NCI-H526 (cell line): ENCODE measurements around the gene CDV3.
A peak's percentile ranks its signal among the peaks of the same experiment; 100 is the strongest.
"Not testable (repeated sequence)": the region's sequence is repeated elsewhere in the genome, so short reads cannot be mapped to it uniquely, and the experiment has no call there.

Experiments
- DNase-seq, 2 experiments: peaks; one replicate each; lab custom pipeline; 2025; lab: John Stamatoyannopoulos, UW

The CDV3 gene, protein sequence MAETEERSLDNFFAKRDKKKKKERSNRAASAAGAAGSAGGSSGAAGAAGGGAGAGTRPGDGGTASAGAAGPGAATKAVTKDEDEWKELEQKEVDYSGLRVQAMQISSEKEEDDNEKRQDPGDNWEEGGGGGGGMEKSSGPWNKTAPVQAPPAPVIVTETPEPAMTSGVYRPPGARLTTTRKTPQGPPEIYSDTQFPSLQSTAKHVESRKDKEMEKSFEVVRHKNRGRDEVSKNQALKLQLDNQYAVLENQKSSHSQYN

DNA sequence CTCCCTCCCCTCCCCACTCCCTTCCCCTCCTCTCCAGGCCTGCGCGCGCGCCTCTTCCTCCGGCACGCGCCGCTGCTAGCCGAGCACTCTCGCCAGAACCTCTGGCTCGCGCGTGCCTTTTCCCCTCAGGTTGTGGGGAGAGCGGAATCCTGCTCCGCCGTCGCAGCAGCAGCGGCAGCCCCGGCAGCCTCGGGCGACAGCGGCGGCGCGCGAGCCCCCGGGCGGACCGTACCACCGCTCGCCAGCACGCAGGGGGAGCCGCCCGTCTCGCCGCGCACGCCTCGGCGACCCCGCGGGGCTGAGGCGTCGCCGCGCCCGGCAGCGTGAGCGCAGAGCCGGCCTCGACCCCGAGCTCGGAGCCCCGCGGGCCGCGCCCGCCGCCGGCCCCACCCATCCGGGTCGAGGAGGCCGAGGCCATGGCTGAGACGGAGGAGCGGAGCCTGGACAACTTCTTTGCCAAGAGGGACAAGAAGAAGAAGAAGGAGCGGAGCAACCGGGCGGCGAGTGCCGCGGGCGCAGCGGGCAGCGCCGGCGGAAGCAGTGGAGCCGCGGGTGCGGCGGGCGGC is at the start of gene CDV3:
CDV3 (plus strand) TSS at position 58 of the 566 bp plus-strand sequence; CDS start at position 417, 359 bp downstream.
- no peak for DNase-seq

DNA sequence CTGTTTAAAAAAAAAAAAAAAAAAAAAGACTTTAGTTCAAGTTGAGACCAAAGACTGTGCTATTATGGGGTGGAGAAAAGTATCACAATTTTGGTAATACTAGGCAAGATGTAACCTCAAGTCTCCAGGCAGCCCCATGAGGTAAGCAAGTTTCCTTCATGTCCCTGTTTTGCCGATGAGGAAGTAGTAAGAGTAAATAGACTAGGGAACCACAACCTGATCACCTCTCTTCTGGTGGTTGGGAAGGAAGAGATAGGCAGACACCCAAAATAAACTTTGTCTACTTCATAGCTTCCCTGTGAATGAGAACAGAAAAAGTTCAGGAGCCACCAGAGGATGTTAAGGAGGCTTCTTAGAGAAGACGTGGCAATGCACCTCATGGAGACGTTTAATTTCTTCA is 49.7 kb upstream of the CDV3 start:
- not testable (repeated sequence) for DNase-seq

DNA sequence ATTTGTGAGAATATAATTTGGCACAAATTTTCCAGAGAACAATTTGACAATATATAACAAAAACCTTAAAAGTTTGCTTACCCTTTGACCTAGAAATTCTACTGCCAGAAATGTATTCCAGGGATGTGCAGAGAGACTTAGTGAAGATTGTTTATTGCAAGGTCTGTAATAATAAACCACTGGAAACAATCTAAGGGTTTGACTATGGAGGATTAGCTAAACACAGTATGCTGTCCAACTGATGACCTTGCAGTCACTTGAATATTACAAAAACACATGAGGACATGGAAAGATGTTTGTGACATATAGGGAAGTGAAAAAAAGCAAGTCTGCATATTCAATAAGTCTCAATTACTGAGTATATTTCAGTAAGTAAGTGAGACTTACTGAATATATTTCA is 48.1 kb upstream of the CDV3 start:
- no peak for DNase-seq

DNA sequence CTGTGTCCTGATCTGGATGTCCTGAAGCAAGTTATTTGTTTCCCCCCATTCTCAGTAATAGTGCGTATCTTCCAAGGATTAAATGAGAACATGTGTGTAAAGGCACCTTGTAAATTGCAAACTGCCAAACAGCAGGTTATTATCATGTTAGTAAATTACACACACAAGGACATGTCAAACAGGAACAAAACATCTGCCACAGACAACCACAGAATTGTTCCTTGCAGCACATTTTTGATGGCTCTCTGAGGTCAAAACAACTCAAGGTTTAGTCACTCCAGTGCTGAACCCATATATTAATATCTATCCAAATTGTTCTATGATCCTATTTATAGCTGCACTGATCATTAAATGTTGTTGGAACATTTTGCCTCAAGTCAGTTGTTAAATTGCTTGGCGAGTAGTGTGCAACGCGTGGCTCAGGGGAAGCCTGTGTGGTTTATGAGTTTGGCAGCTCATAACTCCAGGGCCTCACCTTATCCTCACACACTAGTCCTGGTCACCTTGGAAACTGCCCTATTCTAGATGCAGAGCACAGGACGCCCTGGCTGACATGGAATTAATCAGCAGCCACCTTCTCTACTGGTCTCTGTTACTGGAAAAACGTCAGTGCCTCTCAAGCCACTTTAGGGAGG is 46.3 kb upstream of the CDV3 start:
- DNase-seq: peak; percentile 14 to 18

DNA sequence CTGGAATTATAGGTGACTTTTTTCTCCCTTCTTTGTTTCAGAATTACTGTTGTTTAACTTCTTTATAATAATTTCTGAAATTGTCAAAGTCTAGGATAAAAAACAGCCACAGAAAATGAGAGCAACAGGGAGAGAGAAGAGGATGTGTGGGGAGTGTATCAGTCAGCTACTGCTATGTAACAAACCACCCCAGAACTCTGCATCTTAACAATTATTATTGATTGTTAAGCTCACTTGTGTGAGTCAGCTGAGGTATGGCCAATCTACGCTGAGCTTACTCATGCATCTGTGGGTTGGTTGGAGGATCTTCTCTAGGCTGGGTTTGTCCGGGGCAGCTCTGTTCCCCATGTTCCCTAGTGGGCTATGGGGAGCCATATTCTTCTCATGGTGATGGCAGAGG is 43.7 kb upstream of the CDV3 start:
- no peak for DNase-seq

DNA sequence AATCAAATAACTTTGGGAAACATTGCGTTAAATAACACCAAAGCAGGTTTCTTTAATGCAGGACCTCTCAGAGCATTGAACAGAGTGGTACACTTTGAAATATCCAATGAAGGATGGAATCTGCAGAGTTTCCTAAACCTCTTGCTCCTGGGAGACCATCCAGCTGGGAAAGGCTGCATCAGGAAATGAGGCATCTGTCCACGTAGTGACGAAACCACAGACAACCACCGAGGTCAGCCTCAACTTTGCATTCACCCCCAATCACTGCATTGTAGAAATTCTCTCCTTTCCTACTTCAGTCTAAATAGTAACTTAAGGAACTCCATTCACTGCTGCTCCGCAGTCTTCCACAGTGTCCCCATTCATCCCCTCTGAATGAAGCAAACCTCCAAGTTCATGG is 41.5 kb upstream of the CDV3 start:
- no peak for DNase-seq

DNA sequence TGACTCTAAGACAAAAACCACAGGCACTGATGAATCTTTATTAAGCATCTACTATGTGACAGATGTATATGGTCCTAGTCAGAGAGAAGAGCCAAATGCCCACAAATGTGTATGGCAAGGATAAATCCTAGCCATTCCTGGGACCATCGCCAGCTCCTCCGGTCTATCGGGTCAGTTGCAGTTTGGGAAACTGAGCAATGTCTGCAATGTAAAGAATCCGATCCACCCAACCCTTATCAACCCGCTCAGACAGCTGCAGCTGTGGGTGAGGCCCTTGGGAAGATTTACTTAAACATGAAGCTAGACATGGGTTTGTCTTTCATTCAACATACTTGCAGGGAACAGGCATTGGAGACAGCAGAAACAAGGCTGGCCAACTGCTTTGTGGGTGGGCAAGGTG is 40.5 kb upstream of the CDV3 start:
- DNase-seq: no peak

DNA sequence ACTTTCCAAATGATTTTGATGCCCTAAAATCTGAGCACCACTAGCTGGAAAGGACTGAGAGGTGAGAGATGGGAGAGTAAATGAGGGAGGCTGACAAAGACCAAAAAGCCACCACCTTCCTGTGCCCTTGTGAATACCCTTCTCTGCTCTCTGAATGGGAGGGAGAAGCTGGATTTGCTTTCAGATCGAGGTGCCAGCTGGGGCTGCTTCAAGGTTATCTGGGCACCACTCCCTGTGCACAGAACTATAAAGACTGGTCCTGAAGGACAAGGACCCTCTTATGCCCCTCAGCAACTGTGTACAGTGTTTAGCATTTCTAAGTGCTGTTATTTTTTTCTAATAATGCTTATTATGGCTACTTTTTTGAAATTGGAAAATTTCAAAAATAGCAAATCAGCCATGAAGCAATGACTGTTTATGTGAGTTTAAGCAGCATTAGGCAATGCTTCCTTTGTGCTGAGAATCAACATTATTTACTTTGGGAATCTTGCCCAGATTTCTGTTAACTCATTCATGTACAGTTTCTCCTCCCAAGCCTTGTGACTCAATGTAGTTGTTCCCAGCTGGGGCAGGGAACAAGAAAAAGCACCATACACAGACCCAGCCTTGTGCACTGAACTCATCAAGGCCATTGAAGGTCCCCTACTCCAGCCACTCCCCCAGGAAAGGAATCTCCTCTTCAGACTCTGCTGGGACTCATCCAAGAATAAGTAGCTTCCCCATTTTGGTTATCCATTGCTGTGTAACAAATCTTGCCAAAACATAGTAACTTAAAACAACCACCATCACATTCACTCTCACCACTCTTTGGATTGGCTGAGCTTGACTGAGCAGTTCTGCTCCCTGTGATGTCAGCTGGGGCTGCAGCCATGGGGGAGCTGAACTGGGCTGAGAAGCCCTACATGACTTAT is 37.3 kb upstream of the CDV3 start:
- DNase-seq: no peak

DNA sequence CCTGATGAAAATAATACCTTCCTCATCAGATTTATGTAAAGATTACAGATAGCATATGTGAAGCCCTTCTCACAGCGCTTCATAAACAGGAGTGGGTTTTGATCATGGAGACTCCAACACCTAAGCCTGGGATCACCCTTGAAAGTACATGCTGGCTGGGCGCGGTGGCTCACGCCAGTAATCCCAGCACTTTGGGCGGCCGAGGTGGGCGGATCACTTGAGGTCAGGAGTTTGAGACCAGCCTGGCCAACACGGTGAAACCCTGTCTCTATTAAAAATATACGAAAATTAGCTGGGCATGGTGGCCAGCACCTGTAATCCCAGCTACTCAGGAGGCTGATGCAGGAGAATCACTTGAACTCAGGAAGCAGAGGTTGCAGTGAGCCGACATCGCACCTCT is 36.4 kb upstream of the CDV3 start:
- not testable (repeated sequence) for DNase-seq

DNA sequence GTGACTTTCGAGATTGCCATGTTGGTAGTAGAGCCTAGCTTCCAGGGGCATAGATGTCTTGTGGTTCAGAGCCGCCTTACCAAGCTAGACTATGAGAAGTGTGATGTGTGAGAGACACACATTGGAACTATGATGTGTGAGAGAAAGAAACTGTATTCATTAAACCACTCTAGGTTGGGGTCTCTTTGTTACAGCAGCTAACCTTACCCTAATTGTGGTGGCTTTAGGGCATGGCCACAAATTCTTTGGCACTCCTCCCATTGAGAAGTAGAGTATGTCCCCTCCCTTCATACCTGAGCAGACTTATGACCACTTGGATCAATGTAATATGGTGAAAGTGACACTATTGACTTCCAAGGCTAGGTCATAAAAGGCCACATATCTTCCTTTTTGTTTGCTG is 35.3 kb upstream of the CDV3 start:
- DNase-seq: no peak

DNA sequence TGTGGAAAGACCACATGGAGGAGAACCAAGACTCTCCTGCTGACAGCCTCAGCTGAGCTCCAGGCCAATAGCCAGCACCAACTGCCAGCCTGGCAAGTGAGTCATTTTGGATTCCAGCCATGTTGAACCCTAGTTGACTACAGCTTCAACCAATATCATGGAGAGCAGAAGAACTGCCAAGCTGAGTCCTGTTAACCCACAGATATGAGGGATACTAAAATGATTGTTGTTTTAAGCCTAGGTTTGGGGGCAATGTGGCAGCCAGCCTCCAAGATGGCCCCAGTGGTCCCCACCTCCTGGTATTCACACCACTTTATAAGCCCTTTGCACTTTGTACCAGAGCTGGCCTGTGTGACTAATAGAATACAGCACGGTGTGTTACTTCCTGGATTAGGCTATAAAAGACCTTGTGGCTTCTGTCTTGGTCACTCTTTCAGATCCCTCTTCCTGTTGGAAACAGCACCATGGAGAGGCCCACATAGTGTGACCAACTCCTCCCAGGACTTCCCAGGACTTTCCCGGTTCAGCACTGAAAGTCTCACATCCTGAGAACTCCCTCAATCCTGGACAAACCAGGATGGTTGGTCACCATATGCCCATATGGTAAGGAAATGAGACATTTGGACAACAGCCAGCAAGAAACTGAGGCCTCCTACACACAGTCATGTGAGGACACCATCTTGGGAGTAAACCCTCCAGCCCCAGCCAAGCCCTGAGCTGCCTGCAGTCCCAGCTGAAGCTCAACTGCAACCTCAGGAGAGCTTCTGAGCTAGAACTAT is 32.4 kb upstream of the CDV3 start:
- DNase-seq: no peak

DNA sequence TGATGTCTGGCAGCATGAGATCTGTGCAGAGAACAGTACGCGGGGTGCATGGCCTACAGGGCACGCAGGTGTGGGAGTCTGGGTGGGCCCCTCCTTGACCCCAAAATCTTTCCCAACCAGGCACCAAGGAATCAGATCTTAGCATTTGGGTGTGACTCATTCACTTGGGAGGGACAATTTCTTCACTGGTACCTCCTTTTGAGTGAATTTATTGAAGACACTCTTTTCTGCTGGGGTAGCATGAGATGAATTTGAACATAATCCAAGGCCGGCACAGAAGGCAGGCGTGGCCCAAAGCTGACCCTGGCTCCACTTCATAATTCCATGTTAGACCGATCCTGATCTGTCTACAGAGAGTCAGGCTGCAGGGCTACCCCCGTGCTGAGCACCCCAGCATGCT is 30.6 kb upstream of the CDV3 start:
- DNase-seq: no peak

DNA sequence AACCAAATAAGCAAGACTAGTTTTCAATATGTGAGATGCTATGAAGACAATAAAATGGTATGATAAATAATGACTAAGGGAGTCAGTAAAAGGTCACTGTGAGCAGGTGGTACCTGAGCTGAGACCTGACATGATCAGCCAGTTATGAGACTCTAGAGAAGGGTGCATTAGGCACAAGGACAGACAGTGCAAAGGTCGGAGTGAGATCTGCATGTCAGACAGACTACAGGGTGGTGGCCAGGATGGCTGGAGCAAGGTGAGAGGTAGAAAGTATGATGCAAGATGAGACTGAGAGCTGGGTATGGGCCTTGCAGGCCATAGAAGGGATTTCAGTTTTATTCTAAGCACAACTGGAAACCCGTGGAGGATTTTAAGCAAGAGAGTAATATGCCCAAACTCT is 28.5 kb upstream of the CDV3 start:
- DNase-seq: not testable (repeated sequence)

DNA sequence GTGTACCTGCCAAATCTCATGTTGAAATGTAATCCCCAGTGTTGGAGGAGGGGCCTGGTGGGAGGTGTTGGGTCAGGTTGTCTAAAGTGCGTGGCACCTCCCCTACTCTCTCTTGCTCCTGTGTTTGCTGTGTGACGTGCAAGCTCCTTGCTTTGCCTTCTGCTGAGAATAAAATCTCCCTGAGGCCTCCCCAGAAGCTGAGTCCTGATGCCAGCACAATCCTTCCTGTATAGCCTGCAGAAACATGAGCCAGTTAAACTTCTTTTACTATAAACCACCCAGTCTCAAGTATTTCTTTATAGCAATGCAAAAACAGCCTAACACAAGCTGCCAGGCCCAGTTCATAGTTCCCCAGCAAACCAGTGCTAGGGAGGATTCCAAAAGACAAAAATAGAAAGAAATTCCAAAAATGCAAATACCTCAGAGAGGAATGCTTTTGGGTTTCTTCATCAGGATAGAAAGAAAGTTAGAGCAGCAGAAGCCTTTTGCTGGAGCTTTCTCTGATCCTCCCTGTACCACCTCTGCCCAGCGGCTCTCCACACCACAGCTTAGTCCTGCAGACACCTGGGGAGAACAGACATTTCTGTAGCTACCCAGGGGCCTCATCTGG is 25.9 kb upstream of the CDV3 start:
- no peak for DNase-seq

DNA sequence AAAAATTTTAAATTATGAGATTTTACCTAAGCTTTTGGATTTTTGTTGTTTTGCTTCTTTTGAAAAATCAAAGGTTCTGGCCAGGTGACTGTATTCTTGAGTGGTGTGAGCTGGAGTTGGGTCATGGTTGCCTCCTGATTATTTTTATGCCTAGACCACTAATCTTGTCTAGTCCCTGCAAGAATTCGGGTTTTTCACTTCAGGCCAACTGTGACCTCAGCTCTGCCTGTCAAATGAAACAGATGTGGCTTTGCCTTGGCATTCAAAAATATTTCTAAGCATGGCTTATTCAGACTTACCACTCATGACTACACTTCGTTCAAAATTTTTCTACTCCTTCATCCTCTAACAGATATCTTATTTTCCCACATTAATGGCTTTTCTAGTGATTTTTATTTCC is 25.4 kb upstream of the CDV3 start:
- no peak for DNase-seq

DNA sequence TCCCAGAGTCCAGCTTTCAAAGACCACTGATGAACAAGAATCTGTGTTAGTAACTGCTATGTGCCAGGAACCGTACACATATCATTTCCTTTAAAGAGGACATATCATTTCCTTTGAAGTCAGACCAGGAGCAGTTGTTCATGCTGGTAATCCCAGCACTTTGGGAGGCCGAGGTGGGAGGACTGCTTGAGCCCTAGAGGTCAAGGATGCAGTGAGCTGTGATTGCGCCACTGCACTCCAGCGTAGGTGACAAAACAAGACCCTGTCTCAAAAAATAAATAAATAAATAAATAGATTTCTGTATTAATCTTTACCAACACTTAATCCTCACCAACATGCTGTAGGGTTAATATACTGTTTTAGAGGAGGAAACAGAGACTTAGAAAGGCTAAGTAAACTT is 23.9 kb upstream of the CDV3 start:
- DNase-seq: no peak

DNA sequence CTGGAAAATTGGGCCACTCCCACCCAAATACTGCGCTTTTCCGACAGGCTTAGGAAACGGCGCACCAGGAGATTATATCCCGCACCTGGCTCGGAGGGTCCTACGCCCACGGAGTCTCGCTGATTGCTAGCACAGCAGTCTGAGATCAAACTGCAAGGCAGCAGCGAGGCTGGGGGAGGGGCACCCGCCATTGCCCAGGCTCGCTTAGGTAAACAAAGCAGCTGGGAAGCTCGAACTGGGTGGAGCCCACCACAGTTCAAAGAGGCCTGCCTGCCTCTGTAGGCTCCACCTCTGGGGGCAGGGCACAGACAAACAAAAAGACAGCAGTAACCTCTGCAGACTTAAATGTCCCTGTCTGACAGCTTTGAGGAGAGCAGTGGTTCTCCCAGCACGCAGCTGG is 21.9 kb upstream of the CDV3 start:
- not testable (repeated sequence) for DNase-seq

DNA sequence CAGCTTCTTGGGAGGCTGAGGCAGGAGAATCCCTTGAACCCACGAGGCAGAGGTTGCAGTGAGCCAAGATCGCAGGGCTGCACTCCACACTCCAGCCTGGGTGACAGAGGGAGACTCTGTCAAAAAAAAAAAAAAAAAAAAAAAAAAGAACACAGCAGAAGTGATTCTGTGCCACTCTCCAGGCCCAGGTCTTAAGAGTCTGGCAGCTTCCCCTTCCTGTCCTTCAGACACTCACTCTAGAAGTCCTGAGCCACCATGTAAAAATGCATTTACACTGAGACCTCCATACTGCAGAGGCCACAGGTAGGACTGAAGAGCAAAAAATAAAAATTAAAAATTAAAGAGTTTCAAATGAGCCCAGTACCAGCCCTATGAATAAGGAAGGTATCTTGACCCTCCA is 11.8 kb upstream of the CDV3 start:
- no peak for DNase-seq

DNA sequence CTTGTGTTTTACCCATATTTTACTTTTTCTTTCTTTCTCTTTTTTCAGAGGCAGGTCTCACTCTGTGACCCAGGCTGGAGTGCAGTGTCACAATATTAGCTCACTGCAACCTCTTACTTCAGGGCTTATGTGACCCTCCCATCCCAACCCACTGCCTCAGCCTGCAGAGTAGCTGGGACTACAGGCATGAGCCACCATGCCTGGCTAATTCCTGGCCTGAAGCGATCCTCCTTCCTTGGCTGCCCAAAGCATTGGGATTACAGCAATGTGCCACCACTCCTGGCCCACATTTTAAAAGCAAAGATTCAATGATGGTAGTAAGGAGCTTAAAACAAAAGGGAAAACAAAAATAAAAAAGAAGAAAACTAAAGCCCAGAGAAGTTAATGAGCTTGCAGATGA is 11.1 kb upstream of the CDV3 start:
- no peak for DNase-seq

DNA sequence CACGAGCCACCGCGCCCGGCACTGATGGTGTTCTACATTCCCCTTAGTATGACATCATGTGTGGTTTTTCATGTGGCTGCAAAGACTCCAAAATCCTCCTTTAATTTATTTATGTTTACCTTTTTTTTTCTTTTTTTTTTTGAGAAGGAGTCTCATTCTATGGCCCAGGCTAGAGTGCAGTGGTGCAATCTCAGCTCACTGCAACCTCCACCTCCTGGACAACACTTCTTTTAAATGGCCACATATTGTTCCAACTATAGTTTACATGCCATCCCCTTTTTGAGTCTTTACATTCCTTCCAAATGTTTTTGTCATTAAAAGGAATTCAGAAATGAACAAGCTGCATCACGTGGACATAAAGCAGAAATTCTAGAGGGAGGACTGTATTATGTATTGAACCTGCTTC is 10.3 kb upstream of the CDV3 start:
- no peak for DNase-seq

DNA sequence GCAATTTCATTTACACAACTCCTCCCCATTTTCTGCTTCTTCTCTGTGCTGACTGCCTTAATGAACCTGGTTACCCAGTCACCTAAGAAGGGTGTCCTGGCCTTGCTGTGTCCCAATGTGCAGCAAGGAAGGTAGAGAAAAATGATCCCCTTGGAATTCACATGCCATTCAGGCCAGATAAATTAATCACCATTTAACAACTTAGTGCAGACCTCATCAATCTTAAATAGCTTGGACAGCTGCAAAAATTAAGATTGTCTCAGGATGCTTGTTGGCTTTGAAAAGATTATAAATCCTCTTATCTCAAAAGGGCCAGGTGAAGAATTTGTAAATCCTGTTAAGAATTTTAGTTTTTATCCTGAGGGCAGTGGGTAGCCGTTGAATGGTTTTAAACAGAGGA is 9.7 kb upstream of the CDV3 start:
- DNase-seq: no peak
